ENCODE measurements around the gene RDH5. TPM values are rescaled to one million over a fixed set of nuclear protein-coding genes. Genes with fewer than 3 reads are reported as not detected.

RDH5 gene
- total RNA-seq, 1 donor: 32.2 TPM

DNA sequence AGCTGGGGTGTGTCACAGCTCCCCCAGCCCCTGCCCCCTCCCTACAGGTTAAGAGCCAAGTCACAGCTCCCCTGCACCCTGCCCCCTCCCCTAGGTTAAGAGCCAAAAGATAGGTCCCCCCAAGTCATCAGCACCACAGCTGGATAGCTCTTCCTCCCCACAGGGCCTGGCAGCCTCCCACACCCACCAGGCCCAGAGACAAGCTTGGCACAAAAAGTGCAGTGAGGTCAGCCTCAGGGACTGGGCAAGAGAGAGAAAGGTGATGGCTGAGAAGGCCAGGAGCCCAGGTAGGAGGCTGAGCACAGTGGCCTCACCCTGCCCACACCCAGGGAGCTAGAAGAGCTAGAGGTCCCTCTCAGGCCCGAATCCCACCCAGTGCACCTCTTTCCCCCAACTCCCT is 21.2 kb upstream of the RDH5 start:
- H3K4me3 ChIP-seq (ENCODE audit: insufficient read depth, low read length): no peak overlapping the region
- peaks cover 36% of the 10 kb centered on the region for H4K20me1 ChIP-seq (ENCODE audit: insufficient read depth, low read length)
- H3K4me2 ChIP-seq (ENCODE audit: insufficient read depth, low read length): no peak overlapping the region
- H3K79me2 ChIP-seq (ENCODE audit: insufficient read depth, low read length): peaks cover 46% of the 10 kb centered on the region
- peaks cover 12% of the 10 kb centered on the region for H3K4me1 ChIP-seq (ENCODE audit: insufficient read depth, low read length)
- H3K27me3 ChIP-seq (ENCODE audit: insufficient read depth, low read length): no peaks in the 10 kb centered on the region
- H3K9me3 ChIP-seq (ENCODE audit: low read depth, low read length): no peaks in the 10 kb centered on the region
- H3K36me3 ChIP-seq (ENCODE audit: insufficient read depth, low read length): peaks cover 63% of the 10 kb centered on the region
- DNase-seq (ENCODE audit: insufficient read length, low spot score, missing footprints): peak; percentile 41
- H2AFZ ChIP-seq (ENCODE audit: low read length): no peak overlapping the region
- TF ChIP-seq, protein P1, sequence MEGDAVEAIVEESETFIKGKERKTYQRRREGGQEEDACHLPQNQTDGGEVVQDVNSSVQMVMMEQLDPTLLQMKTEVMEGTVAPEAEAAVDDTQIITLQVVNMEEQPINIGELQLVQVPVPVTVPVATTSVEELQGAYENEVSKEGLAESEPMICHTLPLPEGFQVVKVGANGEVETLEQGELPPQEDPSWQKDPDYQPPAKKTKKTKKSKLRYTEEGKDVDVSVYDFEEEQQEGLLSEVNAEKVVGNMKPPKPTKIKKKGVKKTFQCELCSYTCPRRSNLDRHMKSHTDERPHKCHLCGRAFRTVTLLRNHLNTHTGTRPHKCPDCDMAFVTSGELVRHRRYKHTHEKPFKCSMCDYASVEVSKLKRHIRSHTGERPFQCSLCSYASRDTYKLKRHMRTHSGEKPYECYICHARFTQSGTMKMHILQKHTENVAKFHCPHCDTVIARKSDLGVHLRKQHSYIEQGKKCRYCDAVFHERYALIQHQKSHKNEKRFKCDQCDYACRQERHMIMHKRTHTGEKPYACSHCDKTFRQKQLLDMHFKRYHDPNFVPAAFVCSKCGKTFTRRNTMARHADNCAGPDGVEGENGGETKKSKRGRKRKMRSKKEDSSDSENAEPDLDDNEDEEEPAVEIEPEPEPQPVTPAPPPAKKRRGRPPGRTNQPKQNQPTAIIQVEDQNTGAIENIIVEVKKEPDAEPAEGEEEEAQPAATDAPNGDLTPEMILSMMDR (IDR thresholded peaks at IDR 0.05; ENCODE audit: extremely low read depth, low read depth, low read length): no peak
- H3K27ac ChIP-seq (ENCODE audit: low read depth, low read length): no peak overlapping the region

DNA sequence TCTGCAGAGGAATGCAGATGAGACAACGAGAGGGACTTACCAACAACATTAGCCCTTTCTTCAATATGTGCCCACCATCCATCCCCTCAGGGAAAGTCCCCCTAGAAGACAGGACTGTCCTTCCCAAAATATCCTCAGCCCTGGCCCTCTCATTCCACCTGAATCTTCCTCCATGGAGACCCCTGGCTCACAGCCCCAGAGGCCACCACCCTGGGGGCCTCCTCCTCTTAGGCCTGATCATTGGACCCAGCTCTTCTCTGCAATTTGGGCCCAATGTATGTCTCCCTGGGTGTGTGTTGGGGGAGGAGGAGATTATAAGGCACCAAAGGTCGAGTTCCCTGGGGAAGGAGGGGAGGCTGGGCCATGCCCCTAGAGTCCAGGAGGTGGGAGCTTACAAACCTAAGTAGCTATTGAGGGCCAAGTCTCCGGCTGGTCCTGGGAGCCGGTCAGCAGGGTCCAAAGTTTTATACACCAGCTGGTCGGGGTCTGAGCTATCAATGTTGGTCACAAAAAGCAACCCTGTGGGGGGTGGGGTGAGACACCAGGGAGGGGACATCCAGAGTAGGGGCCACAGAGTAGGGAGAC is 20.6 kb upstream of the RDH5 start:
- H3K4me3 ChIP-seq (ENCODE audit: insufficient read depth, low read length): no peak overlapping the region
- no peaks in the 10 kb centered on the region for H3K27me3 ChIP-seq (ENCODE audit: insufficient read depth, low read length)
- H4K20me1 ChIP-seq (ENCODE audit: insufficient read depth, low read length): peaks cover 41% of the 10 kb centered on the region
- H2AFZ ChIP-seq (ENCODE audit: low read length): no peak overlapping the region
- peaks cover 18% of the 10 kb centered on the region for H3K4me1 ChIP-seq (ENCODE audit: insufficient read depth, low read length)
- TF ChIP-seq, protein P1 (IDR thresholded peaks at IDR 0.05; ENCODE audit: extremely low read depth, low read depth, low read length): no peak
- H3K9me3 ChIP-seq (ENCODE audit: low read depth, low read length): no peaks in the 10 kb centered on the region
- DNase-seq (ENCODE audit: insufficient read length, low spot score, missing footprints): peak; percentile 62
- H3K4me2 ChIP-seq (ENCODE audit: insufficient read depth, low read length): no peak overlapping the region
- no peak overlapping the region for H3K27ac ChIP-seq (ENCODE audit: low read depth, low read length)
- H3K36me3 ChIP-seq (ENCODE audit: insufficient read depth, low read length): peaks cover 58% of the 10 kb centered on the region
- peaks cover 52% of the 10 kb centered on the region for H3K79me2 ChIP-seq (ENCODE audit: insufficient read depth, low read length)

DNA sequence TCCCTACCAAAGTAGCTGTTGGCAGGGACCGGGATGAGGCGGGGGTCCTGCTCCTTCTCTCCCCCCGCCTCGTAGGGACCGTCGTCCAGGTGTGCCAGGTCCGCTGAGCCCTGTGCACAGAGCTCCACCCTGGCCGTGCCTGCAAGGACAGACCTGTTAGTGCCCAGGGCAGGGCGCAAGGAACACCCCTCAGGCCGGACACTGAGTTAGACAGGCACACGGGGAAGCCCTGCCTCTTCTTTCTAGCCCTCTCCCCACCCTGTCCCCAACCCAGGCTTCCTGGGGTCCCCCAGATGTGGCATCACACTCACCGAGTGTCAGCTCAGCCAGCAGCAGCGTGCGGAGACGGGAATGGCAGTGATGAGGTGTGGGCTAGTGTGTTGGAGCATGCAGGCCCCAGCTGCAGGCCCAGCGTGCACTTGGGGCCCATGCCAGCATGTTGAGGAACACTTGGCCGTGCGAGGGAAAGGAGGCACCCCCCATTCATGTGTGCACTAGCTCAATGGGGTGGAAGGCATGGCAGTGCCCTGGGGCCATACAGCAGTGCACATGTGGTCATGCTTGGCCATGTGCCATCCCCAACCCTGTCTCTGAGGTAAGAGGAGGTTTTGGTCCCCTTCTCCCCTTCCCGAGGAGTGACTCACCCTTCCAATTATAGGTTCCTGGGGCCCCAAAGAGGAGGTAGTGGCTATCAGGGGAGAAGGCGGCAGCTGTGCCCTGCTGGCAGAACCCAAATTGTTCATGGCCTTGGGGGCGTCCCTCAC is 19.8 kb upstream of the RDH5 start:
- H3K9me3 ChIP-seq (ENCODE audit: low read depth, low read length): no peaks in the 10 kb centered on the region
- no peak overlapping the region for H3K4me2 ChIP-seq (ENCODE audit: insufficient read depth, low read length)
- H3K4me3 ChIP-seq (ENCODE audit: insufficient read depth, low read length): no peak overlapping the region
- DNase-seq (ENCODE audit: insufficient read length, low spot score, missing footprints): peak; percentile 66
- TF ChIP-seq, protein P1 (IDR thresholded peaks at IDR 0.05; ENCODE audit: extremely low read depth, low read depth, low read length): no peak
- peaks cover 61% of the 10 kb centered on the region for H3K79me2 ChIP-seq (ENCODE audit: insufficient read depth, low read length)
- H3K27ac ChIP-seq (ENCODE audit: low read depth, low read length): no peak overlapping the region
- no peaks in the 10 kb centered on the region for H3K27me3 ChIP-seq (ENCODE audit: insufficient read depth, low read length)
- H2AFZ ChIP-seq (ENCODE audit: low read length): no peak overlapping the region
- H3K36me3 ChIP-seq (ENCODE audit: insufficient read depth, low read length): peaks cover 53% of the 10 kb centered on the region
- H4K20me1 ChIP-seq (ENCODE audit: insufficient read depth, low read length): peaks cover 50% of the 10 kb centered on the region
- H3K4me1 ChIP-seq (ENCODE audit: insufficient read depth, low read length): peaks cover 27% of the 10 kb centered on the region

DNA sequence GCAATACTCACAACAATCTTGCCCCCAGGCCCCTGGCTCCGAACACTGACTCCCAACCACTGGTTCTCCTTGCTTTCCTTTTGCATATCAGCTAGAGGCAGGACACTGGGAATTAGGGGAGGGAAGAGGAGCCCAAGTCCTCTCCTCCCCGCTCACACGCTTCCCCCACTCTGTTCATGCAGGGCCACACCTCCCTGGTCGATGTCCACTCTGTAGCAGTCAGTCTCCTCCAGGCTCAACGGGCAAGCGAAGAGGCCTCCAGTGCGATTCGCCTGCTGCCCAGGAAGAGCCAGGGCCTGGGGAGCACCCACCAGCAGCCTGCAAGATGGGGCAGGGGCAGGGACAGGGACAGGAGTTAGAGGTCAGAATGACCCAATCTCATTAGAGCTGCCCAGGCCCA is 17.3 kb upstream of the RDH5 start:
- Histone ChIP-seq H3K79me2 (ENCODE audit: insufficient read depth, low read length) (peaks cover 81% of the 10 kb centered on the region), H3K36me3 (ENCODE audit: insufficient read depth, low read length) (peaks cover 29% of the 10 kb centered on the region), H3K4me2 (ENCODE audit: insufficient read depth, low read length) (no peak overlapping the region), H2AFZ (ENCODE audit: low read length) (no peak overlapping the region), H3K9me3 (ENCODE audit: low read depth, low read length) (no peaks in the 10 kb centered on the region), H3K4me1 (ENCODE audit: insufficient read depth, low read length) (peaks cover 40% of the 10 kb centered on the region), H3K27ac (ENCODE audit: low read depth, low read length) (no peak overlapping the region), H4K20me1 (ENCODE audit: insufficient read depth, low read length) (peaks cover 52% of the 10 kb centered on the region), H3K4me3 (ENCODE audit: insufficient read depth, low read length) (no peak overlapping the region), H3K27me3 (ENCODE audit: insufficient read depth, low read length) (no peaks in the 10 kb centered on the region)
- DNase-seq (ENCODE audit: insufficient read length, low spot score, missing footprints): no peak
- TF ChIP-seq, protein P1 (IDR thresholded peaks at IDR 0.05; ENCODE audit: extremely low read depth, low read depth, low read length): no peak
